Adrenal gland (tissue), 5 donors: ENCODE measurements around the gene PDE10A.

Source experiments
- CTCF ChIP-seq, 6 experiments: fragments of 450-650 bp in 4 of 6; fragments of 200-600 bp in 2 of 6; sonication (generic) in 1 of 6; IDR thresholded peaks; 1 replicate in 5 of 6; 2 replicates in 1 of 6; pipeline versions ENCODE4 v1.5.1 to v1.8.0; 2016 to 2021; ENCODE audit warnings: antibody characterized with exemption in 6 of 6, mild to moderate bottlenecking in 2 of 6, moderate library complexity in 1 of 6
- POLR2A ChIP-seq, 2 donors: fragments of 450-650 bp; IDR thresholded peaks; one replicate each; pipeline ENCODE4 v1.6.1; 2017; ENCODE audit warnings: antibody characterized with exemption in 2 of 2, mild to moderate bottlenecking in 2 of 2, moderate library complexity in 1 of 2
- donor health status: DM: no; HTN: no; CAD: no.

- TF ChIP-seq CTCF (IDR thresholded peaks at IDR 0.05) = no peak
- TF ChIP-seq POLR2A (IDR thresholded peaks at IDR 0.05) = no peak
These were observed 322.5 kb downstream of the PDE10A start for GRCh38 chr6:165340532-165340931.
